Stimulated activated CD4-positive, alpha-beta T cell treated with anti-CD3 and anti-CD28 coated beads, Interleukin-2, amount 100 ng/mL, for 24 hours (primary cell): Measurements from ENCODE around the gene GRM4.
"Not testable (repeated sequence)": the region's sequence is repeated elsewhere in the genome, so short reads cannot be mapped to it uniquely, and the experiment has no call there.

ENCODE experiments used
- DNase-seq, 2 donors: peaks; one replicate each; pipeline ENCODE4 v3.0.0-alpha.2; 2020

Gene GRM4

GRCh38 chr6:34018961-34019606 is 126.8 kb downstream of the GRM4 start:
- no peak for DNase-seq

DNA sequence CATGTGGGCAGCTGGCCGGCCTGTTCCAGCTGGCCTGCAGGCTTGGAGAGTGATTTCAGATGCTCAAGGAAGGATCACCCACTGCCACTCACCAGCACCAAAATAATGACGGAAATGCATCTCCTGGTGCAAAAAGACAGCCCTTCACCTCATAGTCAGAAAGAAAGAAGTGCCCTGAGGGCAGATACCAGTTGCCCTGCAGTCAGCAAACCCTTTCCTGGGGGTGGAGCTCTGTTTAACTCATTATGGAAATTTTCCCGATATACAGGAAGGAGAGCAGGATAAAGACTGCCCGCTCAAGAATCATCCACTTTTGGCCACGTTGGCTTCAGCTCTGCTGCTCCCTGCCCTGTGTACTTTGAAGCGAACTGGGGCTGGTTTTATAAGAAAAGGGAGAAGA is 127.9 kb downstream of the GRM4 start:
- DNase-seq, result no peak

DNA sequence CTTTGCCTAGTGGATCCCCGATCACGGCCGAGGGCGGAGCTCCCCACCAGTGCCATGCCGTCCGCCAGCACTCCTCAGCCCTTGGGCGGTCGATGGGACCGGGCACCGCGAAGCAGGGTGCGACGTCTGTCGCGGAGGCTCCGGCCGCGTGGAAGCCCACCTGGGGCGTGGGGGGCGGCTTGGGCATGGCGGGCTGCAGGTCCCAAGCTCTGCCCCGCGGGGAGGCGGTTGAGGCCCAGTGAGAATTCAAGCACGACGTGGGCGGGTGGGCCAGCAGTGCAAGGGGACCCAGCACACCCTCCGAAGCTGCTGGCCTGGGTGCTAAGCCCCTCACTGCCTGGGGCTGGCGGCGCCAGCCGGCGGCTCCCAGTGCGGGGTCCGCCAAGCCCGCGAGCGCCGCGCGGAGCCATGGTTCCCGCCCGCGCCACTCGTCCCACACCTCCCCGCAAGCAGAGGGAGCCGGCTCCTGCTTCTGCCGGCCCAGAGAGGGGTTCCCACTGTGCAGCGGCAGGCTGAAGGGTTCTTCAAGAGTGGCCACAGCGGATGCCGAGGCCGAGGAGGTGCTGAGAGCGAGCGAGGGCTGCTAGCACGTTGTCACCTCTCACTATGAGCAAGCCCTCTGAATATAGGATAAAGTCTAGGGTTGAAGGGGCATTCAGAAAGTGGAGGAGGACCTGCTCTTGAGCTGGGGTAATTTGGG is 128.6 kb downstream of the GRM4 start:
- DNase-seq, result no peak

DNA sequence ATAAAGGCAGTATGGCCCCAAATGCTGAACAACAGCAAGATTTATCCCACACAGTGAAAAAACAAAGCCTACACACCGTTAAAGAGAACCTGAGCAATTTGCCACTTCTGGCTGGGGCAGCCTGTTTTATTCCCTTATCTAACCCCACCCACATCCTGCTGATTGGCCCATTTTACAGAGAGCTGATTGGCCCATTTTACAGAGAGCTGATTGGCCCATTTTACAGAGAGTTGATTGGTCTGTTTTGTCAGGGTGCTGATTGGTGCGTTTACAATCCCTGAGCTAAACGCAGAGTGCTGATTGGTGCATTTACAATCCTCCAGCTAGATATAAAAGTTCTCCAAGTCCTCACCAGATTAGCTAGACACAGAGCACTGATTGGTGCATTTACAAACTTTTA is 129.3 kb downstream of the GRM4 start:
- DNase-seq, result not testable (repeated sequence)

DNA sequence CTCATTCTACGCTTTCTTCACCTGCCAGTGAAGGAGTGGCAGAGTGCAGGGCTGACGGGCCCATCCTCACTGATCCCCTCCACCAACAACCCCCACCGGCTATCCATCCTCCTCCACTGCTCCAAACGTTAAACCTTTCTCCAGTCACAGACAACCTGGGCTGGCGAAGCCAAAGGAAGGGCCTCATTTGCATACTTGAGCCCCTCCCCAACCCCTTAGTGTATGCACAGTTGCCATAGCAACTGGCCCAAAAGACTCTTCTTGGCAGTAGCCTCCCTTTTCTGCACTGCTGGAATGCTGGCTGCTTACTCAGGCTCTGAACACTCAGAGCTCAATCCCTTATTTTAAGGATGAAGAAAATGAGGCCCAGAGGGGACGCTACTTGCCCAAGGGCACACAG is 130.3 kb downstream of the GRM4 start:
- no peak for DNase-seq

DNA sequence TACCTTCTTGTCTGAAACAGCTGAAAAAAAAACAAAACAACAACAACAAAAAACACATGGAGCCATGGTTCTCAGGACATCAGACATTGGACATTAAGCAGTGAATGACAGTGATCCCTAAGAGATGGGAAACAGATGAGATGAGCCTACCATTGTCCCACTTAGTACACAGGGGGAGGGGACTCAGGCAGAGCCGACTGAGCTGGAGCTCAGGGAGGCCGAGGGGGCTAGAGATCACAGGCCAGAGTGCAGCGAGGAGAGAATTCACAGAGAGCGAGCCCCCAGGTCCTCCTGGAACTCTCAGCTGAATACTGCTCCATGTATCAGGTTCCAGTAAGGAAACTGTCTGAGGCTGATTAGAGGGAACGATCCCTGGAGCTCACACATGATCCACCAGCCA is 134.6 kb downstream of the GRM4 start:
- DNase-seq, result no peak

GRCh38 chr6:34005901-34006531 is 139.9 kb downstream of the GRM4 start:
- no peak for DNase-seq

DNA sequence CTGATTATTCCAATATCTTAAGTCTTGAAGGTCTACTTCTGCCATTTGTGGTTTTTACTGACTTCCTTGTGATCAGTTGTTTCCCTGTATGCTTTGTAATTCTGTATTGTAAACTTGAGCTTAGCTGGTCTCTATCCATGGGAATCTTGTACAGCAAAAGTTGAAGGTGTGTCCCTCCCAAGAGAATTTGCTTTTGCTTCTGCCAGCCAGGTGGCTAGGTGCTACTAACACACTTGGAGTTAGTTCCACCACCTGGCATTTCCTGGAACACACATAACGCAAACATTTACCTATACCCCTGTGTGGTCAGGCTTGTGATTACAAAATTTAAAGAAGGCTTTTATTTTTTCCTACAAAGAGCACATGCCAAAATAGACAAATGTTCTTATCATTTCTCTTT is 141.2 kb downstream of the GRM4 start:
- DNase-seq, result no peak

DNA sequence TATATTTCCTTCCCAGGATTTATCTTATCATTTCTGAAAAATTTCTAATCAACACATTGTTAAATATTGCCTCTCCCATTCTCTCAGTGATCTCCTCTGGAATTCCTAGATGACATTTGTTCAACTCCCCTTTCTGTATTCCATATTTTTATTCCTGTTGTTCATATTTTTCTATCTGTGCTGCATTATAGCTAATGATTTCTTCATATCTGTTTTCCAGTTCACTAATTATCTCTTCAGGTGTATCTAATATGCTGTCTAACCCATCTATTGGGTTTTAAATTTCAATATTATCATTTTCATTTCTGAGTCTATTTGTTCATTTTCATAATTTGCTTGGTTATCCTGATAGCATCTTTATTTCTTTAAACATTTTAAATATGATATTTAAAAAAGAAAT is 141.9 kb downstream of the GRM4 start:
- no peak for DNase-seq

DNA sequence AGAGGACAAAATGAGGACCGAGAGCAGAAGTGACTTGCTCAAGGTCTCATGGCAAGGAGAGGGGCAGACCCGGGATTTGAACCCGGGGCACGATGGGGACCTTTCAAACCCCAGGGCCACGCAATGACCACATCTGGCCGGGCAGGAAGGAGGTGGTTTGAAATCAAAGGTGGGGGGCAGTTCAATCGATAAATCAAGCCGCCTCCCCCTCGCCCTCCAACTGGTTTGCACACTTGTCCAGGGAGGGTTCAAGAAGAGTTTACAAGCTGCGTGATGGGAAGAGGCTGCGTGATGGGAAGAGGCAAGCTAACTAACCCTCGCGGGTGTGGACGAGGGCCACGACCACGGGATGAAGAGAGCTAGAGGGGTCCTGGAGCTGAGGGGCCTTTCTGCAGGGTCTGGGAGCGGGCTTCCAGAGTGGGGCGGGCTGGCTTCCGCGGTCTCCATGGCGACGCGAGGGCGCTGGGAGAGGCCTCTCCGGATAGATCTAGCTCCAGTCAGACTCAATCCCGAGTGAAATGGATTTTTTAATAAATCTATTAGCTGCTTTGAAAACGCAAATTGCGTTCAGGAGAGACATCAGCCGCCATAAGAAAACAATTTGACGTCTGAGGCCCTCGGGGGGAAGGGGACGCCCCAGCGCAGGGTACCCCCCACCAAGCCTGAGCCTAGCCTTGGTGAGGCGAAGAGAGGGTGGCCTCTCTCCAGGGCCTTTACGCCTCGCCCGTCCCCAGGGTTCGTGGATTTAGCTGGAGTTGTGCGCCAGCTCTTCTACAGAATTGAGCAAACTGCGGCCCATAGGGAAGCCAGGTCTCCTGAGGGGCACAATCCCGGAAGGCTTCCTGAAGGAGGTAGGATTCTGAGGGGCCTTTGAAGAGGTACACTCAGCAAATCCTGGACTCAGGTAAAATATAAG is 143.9 kb downstream of the GRM4 start:
- DNase-seq, result no peak

GRCh38 chr6:34000281-34000680 is 145.6 kb downstream of the GRM4 start:
- DNase-seq, result no peak

DNA sequence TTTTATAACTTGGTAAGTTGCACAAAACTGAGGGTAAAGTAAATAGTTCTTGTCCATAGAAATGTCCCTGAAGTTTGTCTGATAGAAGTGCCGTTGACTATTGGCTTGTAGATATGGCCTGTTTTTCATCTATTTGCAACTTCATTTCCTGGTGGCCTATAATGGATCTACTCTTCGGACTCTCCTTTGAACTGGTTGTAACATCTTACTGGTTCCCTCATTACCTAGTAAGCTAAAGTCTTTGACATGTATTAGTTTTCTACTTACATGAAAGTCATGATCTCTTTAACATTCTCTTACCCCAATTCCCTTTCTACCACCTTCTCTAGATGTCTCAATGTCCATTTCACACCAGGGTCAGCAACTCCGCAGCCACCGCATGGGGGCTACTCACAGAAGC is 146.3 kb downstream of the GRM4 start:
- no peak for DNase-seq

DNA sequence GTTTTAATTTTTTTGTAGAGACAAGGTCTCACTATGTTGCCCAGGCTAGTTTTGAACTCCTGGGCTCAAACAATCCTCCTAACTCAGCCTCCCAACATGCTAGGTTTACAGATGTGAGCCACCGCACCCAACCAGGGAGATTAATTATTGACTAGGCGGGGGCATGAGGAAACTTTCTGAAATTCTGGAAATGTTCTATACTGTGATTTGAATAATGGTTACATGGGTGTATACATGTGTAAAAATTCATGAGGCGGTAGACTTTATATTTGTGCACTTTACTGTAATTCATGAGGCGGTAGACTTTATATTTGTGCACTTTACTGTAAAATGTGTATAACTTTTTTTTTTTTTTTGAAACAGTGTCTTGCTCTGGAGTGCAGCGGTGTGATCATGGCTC is 147.2 kb downstream of the GRM4 start:
- no peak for DNase-seq

- no peak for DNase-seq
Measured at GRCh38 chr6:33997265-33997664, 148.6 kb downstream of the GRM4 start.

- no peak for DNase-seq
Measured at GRCh38 chr6:33996120-33996475, 149.8 kb downstream of the GRM4 start.

GRCh38 chr6:33995309-33996119 is 150.4 kb downstream of the GRM4 start:
- no peak for DNase-seq

DNA sequence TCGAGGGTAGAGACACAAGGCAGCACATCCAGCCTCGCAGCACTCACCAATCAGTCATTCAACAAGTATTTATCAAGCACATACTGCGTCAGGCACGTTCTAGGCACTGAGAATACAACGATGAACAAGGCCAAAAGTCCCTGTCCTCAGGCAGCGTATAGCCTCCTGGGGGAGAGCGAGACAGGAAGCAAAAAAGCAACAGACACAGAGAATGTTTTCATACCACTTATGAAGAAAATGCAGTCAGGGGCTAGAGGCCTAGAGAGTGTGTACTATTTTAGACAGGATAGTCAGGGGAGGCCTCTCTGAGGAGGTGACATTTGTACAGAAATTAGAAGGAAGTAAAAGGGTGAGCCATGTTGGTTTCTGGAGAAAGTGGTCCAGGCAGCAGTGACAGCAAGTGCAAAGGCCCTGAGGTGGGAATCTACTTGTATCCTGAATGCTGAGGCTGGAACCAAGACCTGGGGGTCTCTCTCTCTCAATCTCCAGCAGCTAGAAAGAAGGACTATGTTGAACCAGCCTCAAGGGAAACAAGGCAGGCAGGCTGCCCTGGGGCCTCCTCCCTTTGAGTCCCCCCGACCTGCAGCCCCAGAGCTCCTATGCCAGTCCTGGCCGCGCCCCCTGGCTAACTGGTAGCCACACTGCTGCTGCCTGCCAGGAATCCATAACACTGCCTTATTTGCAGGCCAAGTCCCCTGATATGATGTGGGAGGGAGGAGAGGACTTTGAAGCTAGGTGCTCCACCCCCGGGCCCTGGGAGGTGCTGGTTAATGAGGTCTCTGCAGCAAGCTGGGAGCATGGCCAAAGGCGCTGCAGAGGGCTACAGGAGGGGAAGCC is 151.2 kb downstream of the GRM4 start:
- DNase-seq, result no peak

- no peak for DNase-seq
Measured at GRCh38 chr6:33993653-33994471, 152.0 kb downstream of the GRM4 start.

- no peak for DNase-seq
Measured at GRCh38 chr6:33993091-33993490, 152.8 kb downstream of the GRM4 start.

GRCh38 chr6:33992191-33992590 is 153.7 kb downstream of the GRM4 start:
- DNase-seq, result no peak

- DNase-seq, result no peak
Measured at GRCh38 chr6:33991610-33992009, 154.3 kb downstream of the GRM4 start.
